SK-N-MC (cell line): Measurements from ENCODE around the gene SERINC3.
"Not testable (repeated sequence)": the region's sequence is repeated elsewhere in the genome, so short reads cannot be mapped to it uniquely, and the experiment has no call there.

Experiments
- EZH2 ChIP-seq: fragments of 200-600 bp; sonication (generic); IDR thresholded peaks from one replicate; pipeline ENCODE4 v1.6.1; 2017; ENCODE audit warnings: antibody characterized with exemption
- FOXP2 ChIP-seq: optimal IDR thresholded peaks from 2 replicates; pipeline ENCODE3; 2011; ENCODE audit warnings: mild to moderate bottlenecking, moderate library complexity; ENCODE audit not compliant: insufficient read depth; ENCODE audit errors: extremely low read length, control extremely low read depth
- POLR2AphosphoS5 ChIP-seq: IDR thresholded peaks from 2 replicates; pipeline ENCODE4 v1.6.1; 2012; ENCODE audit warnings: mild to moderate bottlenecking, low read depth, low read length, borderline replicate concordance

- TF ChIP-seq EZH2, POLR2AphosphoS5, FOXP2: not testable (repeated sequence)
Observed at GRCh38 chr20:44472283-44472682, 49.6 kb downstream of the SERINC3 start.
